Glutamatergic neuron (in vitro differentiated cells): ENCODE results near the gene KRT71. TPM values are rescaled to one million over a fixed set of nuclear protein-coding genes. Genes with fewer than 3 reads are reported as not detected.

Experiments used
- DNase-seq: peaks from one replicate; pipeline ENCODE4 v3.0.0; 2022
- H3K27ac Mint-ChIP-seq: one replicate; pipeline ENCODE4 v1.8.0; 2020; ENCODE audit warnings: mild to moderate bottlenecking, mixed read lengths, inconsistent platforms; ENCODE audit not compliant: unreplicated experiment
- H3K27me3 Mint-ChIP-seq: one replicate; pipeline ENCODE4 v1.8.0; 2020; ENCODE audit warnings: mild to moderate bottlenecking, moderate library complexity, mixed read lengths, inconsistent platforms; ENCODE audit not compliant: unreplicated experiment
- H3K36me3 Mint-ChIP-seq: one replicate; pipeline ENCODE4 v1.8.0; 2020; ENCODE audit warnings: mild to moderate bottlenecking, mixed read lengths, inconsistent platforms; ENCODE audit not compliant: unreplicated experiment
- H3K4me1 Mint-ChIP-seq: one replicate; pipeline ENCODE4 v1.8.0; 2020; ENCODE audit warnings: mild to moderate bottlenecking, low read depth, mixed read lengths, inconsistent platforms; ENCODE audit not compliant: unreplicated experiment
- H3K4me3 Mint-ChIP-seq: one replicate; pipeline ENCODE4 v1.8.0; 2020; ENCODE audit warnings: mild to moderate bottlenecking, mixed read lengths, inconsistent platforms; ENCODE audit not compliant: unreplicated experiment
- H3K9me3 Mint-ChIP-seq: one replicate; pipeline ENCODE4 v1.8.0; 2020; ENCODE audit warnings: mild to moderate bottlenecking, moderate library complexity, mixed read lengths, inconsistent platforms; ENCODE audit not compliant: unreplicated experiment
- total RNA-seq: library from RNA; stranded (reverse); fragmentation: NEBNext Ultra II Directional; extraction: Animal tissue kit (Norgen Biotek cat#: 25700); gene quantifications from one replicate; pipeline ENCODE4 v1.2.1, GENCODE V29; 2021; ENCODE audit not compliant: unreplicated experiment
- TF ChIP-seq, protein P1 (sequence below): fragments of 200-600 bp; sonication (generic); IDR thresholded peaks from one replicate; pipeline ENCODE4 v1.5.0; 2021; ENCODE audit not compliant: partially characterized antibody, unreplicated experiment

KRT71 gene
- total RNA-seq, 1 donor from 2014 or later: not detected

DNA sequence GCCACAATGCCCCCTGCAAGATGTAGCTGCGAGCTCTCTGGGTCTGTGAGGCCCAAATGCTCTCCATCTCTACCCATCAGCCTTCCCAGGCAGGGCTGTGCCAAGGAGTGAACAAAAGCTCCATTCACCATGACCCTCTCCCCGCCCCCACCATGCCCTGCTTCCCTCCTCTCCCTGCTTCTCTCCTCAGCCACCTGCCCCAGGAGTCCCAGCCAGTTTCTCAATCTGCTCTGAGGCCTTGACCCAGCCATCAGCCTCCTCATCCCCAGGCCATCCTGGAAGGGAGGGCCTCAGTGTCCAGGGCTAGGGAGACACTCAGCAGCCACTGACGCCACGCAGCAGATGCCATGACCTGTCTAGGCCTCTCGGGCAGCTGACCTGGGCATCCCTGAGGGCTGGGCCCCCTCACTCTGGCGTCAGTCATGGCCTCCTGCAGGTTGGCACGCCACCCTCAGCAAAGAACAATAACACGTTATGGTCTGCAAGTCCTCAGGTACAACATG, 24.3 kb downstream of the KRT71 start:
- H3K4me3 Mint-ChIP-seq: no peak overlapping the region
- no peak for DNase-seq
- H3K36me3 Mint-ChIP-seq: no peaks in the 10 kb centered on the region
- H3K27ac Mint-ChIP-seq: no peak overlapping the region
- TF ChIP-seq, protein P1, sequence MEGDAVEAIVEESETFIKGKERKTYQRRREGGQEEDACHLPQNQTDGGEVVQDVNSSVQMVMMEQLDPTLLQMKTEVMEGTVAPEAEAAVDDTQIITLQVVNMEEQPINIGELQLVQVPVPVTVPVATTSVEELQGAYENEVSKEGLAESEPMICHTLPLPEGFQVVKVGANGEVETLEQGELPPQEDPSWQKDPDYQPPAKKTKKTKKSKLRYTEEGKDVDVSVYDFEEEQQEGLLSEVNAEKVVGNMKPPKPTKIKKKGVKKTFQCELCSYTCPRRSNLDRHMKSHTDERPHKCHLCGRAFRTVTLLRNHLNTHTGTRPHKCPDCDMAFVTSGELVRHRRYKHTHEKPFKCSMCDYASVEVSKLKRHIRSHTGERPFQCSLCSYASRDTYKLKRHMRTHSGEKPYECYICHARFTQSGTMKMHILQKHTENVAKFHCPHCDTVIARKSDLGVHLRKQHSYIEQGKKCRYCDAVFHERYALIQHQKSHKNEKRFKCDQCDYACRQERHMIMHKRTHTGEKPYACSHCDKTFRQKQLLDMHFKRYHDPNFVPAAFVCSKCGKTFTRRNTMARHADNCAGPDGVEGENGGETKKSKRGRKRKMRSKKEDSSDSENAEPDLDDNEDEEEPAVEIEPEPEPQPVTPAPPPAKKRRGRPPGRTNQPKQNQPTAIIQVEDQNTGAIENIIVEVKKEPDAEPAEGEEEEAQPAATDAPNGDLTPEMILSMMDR: no peak
- peaks cover 5% of the 10 kb centered on the region for H3K9me3 Mint-ChIP-seq
- H3K27me3 Mint-ChIP-seq: peaks cover 2% of the 10 kb centered on the region
- no peaks in the 10 kb centered on the region for H3K4me1 Mint-ChIP-seq

DNA sequence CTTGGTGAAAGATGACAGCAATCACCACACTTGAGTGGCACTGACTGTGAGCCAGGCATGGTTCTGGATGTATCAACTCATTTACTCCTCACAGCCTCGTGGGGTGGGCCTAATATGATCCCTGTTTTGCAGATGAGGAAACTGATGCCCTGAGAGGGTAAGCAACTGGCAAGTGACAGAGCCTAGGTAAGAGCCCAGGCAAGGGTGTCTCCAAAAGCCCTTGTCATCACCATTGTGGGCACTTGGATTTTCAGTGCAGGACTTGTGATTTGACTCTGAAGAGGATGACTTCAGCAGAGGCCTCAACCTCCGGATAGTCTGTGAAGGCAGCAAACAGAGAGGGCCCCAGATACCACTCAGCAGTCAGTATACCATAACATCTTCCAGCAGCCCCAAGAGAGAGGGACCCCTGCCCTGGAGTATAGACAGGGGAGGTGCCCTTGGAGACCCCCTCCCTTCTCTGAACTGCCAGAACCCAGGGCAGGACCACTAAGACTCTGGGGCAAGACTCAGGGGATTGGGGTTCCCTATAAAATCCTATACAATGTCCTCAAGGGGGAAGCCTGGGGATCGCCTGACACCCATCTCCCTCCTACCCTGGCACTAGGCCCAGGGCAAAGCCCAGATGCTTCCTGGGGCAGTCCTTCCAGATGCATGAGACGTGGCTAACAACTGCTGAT, 25.7 kb downstream of the KRT71 start:
- peaks cover 5% of the 10 kb centered on the region for H3K9me3 Mint-ChIP-seq
- H3K27ac Mint-ChIP-seq: no peak overlapping the region
- H3K27me3 Mint-ChIP-seq: peaks cover 1% of the 10 kb centered on the region
- no peaks in the 10 kb centered on the region for H3K36me3 Mint-ChIP-seq
- no peak for DNase-seq
- TF ChIP-seq, protein P1: no peak
- H3K4me3 Mint-ChIP-seq: no peak overlapping the region
- no peaks in the 10 kb centered on the region for H3K4me1 Mint-ChIP-seq

DNA sequence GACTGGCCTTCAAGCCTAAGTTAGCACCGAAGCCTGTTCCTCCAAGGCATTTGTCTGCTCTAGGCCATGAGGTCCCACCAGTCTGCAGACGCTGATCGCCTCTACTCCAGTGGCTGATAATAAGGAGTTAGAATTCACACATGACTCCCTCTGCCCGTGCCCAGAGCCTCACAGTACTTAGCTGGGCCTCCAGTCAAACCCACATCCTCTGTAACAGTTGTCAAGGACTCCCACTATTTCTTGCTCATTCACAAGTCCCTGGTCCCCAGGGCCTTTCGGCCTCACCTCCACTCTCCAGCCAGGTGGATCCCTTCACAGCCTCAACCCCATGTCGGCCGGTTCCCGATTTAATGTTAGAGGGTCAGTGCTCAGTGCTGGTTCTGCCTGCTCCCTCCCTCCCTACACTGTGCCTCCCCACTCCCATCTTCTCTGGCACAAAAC, 26.4 kb downstream of the KRT71 start:
- TF ChIP-seq, protein P1: no peak
- DNase-seq: no peak
- peaks cover 3% of the 10 kb centered on the region for H3K9me3 Mint-ChIP-seq
- peaks cover 1% of the 10 kb centered on the region for H3K27me3 Mint-ChIP-seq
- no peaks in the 10 kb centered on the region for H3K4me1 Mint-ChIP-seq
- no peak overlapping the region for H3K4me3 Mint-ChIP-seq
- no peak overlapping the region for H3K27ac Mint-ChIP-seq
- no peaks in the 10 kb centered on the region for H3K36me3 Mint-ChIP-seq

DNA sequence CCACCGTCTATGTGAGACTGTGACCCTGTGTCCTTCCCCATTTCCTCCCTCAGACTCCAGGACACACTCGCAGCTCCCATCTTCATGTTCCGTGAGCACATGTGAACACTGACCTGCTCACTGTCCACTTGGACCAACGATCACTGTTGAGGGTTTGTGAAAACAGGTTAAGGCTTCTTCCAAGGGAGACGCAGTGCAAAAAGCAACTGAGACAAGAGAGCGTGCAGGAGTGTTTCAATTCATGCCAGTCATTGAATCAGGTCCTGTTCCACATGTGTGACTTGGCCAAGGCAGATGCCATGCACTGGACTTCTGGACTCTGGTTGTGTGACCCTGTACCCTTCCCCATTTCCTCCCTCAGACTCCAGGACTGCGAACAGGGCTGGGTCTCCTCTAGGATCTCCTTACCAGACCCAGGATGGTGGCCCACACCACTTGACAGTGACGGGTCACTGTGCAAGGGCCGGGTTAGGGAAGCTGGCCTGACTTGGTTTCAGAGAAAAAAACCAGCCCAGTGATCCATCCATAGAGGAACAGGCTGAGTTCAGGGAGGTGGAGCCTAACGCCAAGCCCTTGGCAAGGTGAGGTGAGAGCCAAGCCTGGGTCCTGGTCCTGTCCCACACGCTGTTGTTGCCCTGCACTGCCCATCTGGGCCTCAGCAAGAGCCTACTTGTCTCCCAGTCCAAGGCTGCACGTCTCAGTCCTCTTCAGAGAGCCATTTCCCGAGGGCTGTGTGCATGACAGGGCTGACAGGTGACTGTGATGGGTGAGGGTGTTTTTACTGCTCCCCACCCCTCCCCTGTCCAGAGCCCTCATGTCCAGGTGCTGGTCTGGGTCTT, 27.1 kb downstream of the KRT71 start:
- Mint-ChIP-seq H3K9me3 (peaks cover 3% of the 10 kb centered on the region), H3K27me3 (peaks cover 1% of the 10 kb centered on the region), H3K27ac (no peak overlapping the region), H3K4me3 (no peak overlapping the region), H3K4me1 (no peaks in the 10 kb centered on the region), H3K36me3 (no peaks in the 10 kb centered on the region)
- TF ChIP-seq, protein P1: no peak
- no peak for DNase-seq
